ENCODE results near the gene ARHGEF4.

- no peak for TF ChIP-seq SREBF2 (IDR thresholded peaks at IDR 0.05; ENCODE audit: low read length)
- no peak for TF ChIP-seq ELK1 (IDR thresholded peaks at IDR 0.05; ENCODE audit: low read depth, low read length)
- no peak for TF ChIP-seq TCF7 (IDR thresholded peaks at IDR 0.05; ENCODE audit: borderline replicate concordance)
These were observed 198.6 kb downstream of the ARHGEF4 start for GRCh38 chr2:131035112-131035825.
